ENCODE data around the gene ANKRD10. TPM values are rescaled to one million over a fixed set of nuclear protein-coding genes. Genes with fewer than 3 reads are reported as not detected.

ANKRD10 gene
- total and polyA plus RNA-seq, 2 experiments from 2014 or later = 127 to 191 TPM

- peaks cover 9% of the 10 kb centered on the region for H3K36me3 ChIP-seq
- peaks cover 31% of the 10 kb centered on the region for H3K4me1 ChIP-seq (ENCODE audit: low read depth)
- no peaks in the 10 kb centered on the region for H3K9me3 ChIP-seq (ENCODE audit: low read depth)
- DNase-seq (ENCODE audit: low read depth in 1 of 2, low spot score in 1 of 2) = no peak
- H3K4me3 ChIP-seq = no peak overlapping the region
- H3K27ac ChIP-seq = no peak overlapping the region
- TF ChIP-seq, protein P1, sequence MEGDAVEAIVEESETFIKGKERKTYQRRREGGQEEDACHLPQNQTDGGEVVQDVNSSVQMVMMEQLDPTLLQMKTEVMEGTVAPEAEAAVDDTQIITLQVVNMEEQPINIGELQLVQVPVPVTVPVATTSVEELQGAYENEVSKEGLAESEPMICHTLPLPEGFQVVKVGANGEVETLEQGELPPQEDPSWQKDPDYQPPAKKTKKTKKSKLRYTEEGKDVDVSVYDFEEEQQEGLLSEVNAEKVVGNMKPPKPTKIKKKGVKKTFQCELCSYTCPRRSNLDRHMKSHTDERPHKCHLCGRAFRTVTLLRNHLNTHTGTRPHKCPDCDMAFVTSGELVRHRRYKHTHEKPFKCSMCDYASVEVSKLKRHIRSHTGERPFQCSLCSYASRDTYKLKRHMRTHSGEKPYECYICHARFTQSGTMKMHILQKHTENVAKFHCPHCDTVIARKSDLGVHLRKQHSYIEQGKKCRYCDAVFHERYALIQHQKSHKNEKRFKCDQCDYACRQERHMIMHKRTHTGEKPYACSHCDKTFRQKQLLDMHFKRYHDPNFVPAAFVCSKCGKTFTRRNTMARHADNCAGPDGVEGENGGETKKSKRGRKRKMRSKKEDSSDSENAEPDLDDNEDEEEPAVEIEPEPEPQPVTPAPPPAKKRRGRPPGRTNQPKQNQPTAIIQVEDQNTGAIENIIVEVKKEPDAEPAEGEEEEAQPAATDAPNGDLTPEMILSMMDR (IDR thresholded peaks at IDR 0.05; ENCODE audit: low read depth, low read length) = no peak
- H3K27me3 ChIP-seq = no peaks in the 10 kb centered on the region
Measured at GRCh38 chr13:110910013-110910890, 4.6 kb downstream of the ANKRD10 start.

- peak in 1 of 2 donors; percentile 67 for DNase-seq (ENCODE audit: low read depth in 1 of 2, low spot score in 1 of 2)
Measured at GRCh38 chr13:110907951-110908898, 6.6 kb downstream of the ANKRD10 start.

GRCh38 chr13:110907301-110907700, 7.6 kb downstream of the ANKRD10 start:
- Histone ChIP-seq H3K4me1 (ENCODE audit: low read depth) (peaks cover 17% of the 10 kb centered on the region), H3K9me3 (ENCODE audit: low read depth) (no peaks in the 10 kb centered on the region), H3K36me3 (peaks cover 27% of the 10 kb centered on the region), H3K27me3 (no peaks in the 10 kb centered on the region), H3K27ac (no peak overlapping the region), H3K4me3 (no peak overlapping the region)
- TF ChIP-seq, protein P1 (IDR thresholded peaks at IDR 0.05; ENCODE audit: low read depth, low read length) = no peak
- no peak for DNase-seq (ENCODE audit: low read depth in 1 of 2, low spot score in 1 of 2)

More at GRCh38 chr13:110907951-110908898, 6.6 kb downstream of the ANKRD10 start:
- H3K36me3 ChIP-seq = peaks cover 27% of the 10 kb centered on the region
- no peaks in the 10 kb centered on the region for H3K27me3 ChIP-seq
- H3K9me3 ChIP-seq (ENCODE audit: low read depth) = no peaks in the 10 kb centered on the region
- no peak overlapping the region for H3K4me3 ChIP-seq
- H3K27ac ChIP-seq = no peak overlapping the region
- TF ChIP-seq, protein P1 (IDR thresholded peaks at IDR 0.05; ENCODE audit: low read depth, low read length) = no peak
- H3K4me1 ChIP-seq (ENCODE audit: low read depth) = peaks cover 27% of the 10 kb centered on the region

DNA sequence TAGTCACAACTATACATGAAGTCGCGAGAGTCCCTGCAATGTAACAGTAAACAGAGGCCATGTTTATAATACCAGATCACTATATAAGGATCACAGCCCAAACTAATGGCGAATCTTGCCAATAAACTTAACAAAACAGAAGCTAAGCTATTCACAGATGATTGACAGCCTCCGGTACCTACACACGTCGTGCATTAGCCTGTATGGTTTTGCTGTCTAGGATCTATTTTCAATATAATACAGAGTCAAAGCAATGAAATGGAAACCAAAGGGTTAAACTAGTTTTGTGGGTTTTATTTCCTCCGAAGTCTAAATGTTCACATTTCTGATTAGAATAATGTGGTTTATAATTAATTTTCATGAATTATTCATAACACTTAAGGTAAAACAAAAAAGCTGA, 10.1 kb downstream of the ANKRD10 start:
- no peaks in the 10 kb centered on the region for H3K9me3 ChIP-seq (ENCODE audit: low read depth)
- no peak overlapping the region for H3K27ac ChIP-seq
- H3K27me3 ChIP-seq = no peaks in the 10 kb centered on the region
- DNase-seq (ENCODE audit: low read depth in 1 of 2, low spot score in 1 of 2) = no peak
- H3K4me1 ChIP-seq (ENCODE audit: low read depth) = peaks cover 11% of the 10 kb centered on the region
- H3K36me3 ChIP-seq = peaks cover 27% of the 10 kb centered on the region
- no peak overlapping the region for H3K4me3 ChIP-seq
- TF ChIP-seq, protein P1 (IDR thresholded peaks at IDR 0.05; ENCODE audit: low read depth, low read length) = no peak

DNA sequence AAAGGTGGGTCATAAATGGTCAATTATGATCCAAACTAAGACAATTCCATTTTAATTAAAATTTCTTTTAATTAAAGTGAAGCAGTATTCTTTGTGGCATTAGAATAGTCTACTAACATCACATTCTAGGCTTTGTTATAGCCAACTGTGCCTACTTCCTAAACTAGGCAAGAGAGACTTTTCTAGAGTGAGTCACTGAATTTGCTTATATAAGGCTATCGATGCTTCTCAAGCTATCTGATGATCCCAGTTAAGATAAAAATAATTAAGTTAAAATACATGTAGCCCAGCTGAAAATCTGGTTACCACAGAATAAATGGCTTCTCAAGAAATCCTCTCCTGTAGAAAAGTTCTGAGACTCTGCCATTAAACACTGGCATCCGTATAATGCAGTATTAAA, 12.5 kb downstream of the ANKRD10 start:
- Histone ChIP-seq H3K4me3 (no peak overlapping the region), H3K27ac (no peak overlapping the region), H3K27me3 (no peaks in the 10 kb centered on the region), H3K9me3 (ENCODE audit: low read depth) (no peaks in the 10 kb centered on the region), H3K4me1 (ENCODE audit: low read depth) (no peaks in the 10 kb centered on the region), H3K36me3 (peaks cover 34% of the 10 kb centered on the region)
- TF ChIP-seq, protein P1 (IDR thresholded peaks at IDR 0.05; ENCODE audit: low read depth, low read length) = no peak
- DNase-seq (ENCODE audit: low read depth in 1 of 2, low spot score in 1 of 2) = no peak

Measured in cardiac muscle cell (in vitro differentiated cells and primary cell).